ENCODE data around the gene ACO2.
A peak's percentile ranks its signal among the peaks of the same experiment; 100 is the strongest.
"Not testable (repeated sequence)": the region's sequence is repeated elsewhere in the genome, so short reads cannot be mapped to it uniquely, and the experiment has no call there.

Gene ACO2

GRCh38 chr22:41448189-41448808 lies 20.6 kb upstream of the ACO2 start:
- peak; percentile 77 to 87 for DNase-seq (ENCODE audit: low read depth in 2 of 2)

GRCh38 chr22:41458161-41458728 lies 10.7 kb upstream of the ACO2 start:
- DNase-seq (ENCODE audit: low read depth in 2 of 2): no peak

GRCh38 chr22:41459431-41459830 lies 9.5 kb upstream of the ACO2 start:
- no peak for DNase-seq (ENCODE audit: low read depth in 2 of 2)

GRCh38 chr22:41460071-41460470 lies 8.8 kb upstream of the ACO2 start:
- not testable (repeated sequence) for DNase-seq (ENCODE audit: low read depth in 2 of 2)

- no peak for DNase-seq (ENCODE audit: low read depth in 2 of 2)
Measured at GRCh38 chr22:41461901-41462300, 7.0 kb upstream of the ACO2 start.

- no peak for DNase-seq (ENCODE audit: low read depth in 2 of 2)
Measured at GRCh38 chr22:41469218-41469851, 418 bp downstream of the ACO2 start.

GRCh38 chr22:41470886-41471285 lies 2.0 kb downstream of the ACO2 start:
- DNase-seq (ENCODE audit: low read depth in 2 of 2): no peak

GRCh38 chr22:41471568-41471967 lies 2.7 kb downstream of the ACO2 start:
- DNase-seq (ENCODE audit: low read depth in 2 of 2): no peak

GRCh38 chr22:41474872-41475451 lies 6.0 kb downstream of the ACO2 start:
- DNase-seq (ENCODE audit: low read depth in 2 of 2): no peak

GRCh38 chr22:41478473-41478872 lies 9.6 kb downstream of the ACO2 start:
- no peak for DNase-seq (ENCODE audit: low read depth in 2 of 2)

GRCh38 chr22:41478891-41479521 lies 10.1 kb downstream of the ACO2 start:
- no peak for DNase-seq (ENCODE audit: low read depth in 2 of 2)

- DNase-seq (ENCODE audit: low read depth in 2 of 2): no peak
Measured at GRCh38 chr22:41479671-41480396, 10.9 kb downstream of the ACO2 start.

GRCh38 chr22:41480397-41480735 lies 11.4 kb downstream of the ACO2 start:
- no peak for DNase-seq (ENCODE audit: low read depth in 2 of 2)

- DNase-seq (ENCODE audit: low read depth in 2 of 2): no peak
Measured at GRCh38 chr22:41481131-41481830, 12.4 kb downstream of the ACO2 start.

- DNase-seq (ENCODE audit: low read depth in 2 of 2): no peak
Measured at GRCh38 chr22:41481925-41482318, 13.0 kb downstream of the ACO2 start.

- no peak for DNase-seq (ENCODE audit: low read depth in 2 of 2)
Measured at GRCh38 chr22:41482319-41482935, 13.5 kb downstream of the ACO2 start.

- no peak for DNase-seq (ENCODE audit: low read depth in 2 of 2)
Measured at GRCh38 chr22:41485033-41485432, 16.1 kb downstream of the ACO2 start.

- DNase-seq (ENCODE audit: low read depth in 2 of 2): no peak
Measured at GRCh38 chr22:41487037-41487935, 18.4 kb downstream of the ACO2 start.

GRCh38 chr22:41488076-41488475 lies 19.2 kb downstream of the ACO2 start:
- DNase-seq (ENCODE audit: low read depth in 2 of 2): no peak
